AG04449 (cell line): ENCODE data around the gene CDK5RAP2.

ENCODE experiments used
- CTCF ChIA-PET: fragments of 350-600 bp; formaldehyde crosslinking; extraction: SDS; loops from one replicate; lab custom pipeline; 2021; ENCODE audit warnings: antibody characterized with exemption; lab: Yijun Ruan, JAX
- POLR2A ChIA-PET: fragments of 400-600, 350-600 bp; formaldehyde crosslinking; extraction: SDS; loops from one replicate; lab custom pipeline; 2020; ENCODE audit warnings: antibody characterized with exemption, inconsistent platforms; lab: Yijun Ruan, JAX
- DNase-seq: peaks from one replicate; pipeline ENCODE4 v3.0.0-alpha.2; 2010; ENCODE audit warnings: low read depth, low spot score
- H3K4me3 ChIP-seq: 2 replicates; pipeline ENCODE4 v1.5.1; 2011; ENCODE audit warnings: low read depth, mild to moderate bottlenecking, control low read depth, low read length
- TF ChIP-seq, protein P1 (sequence below): IDR thresholded peaks from one replicate; pipeline ENCODE4 v1.5.1; 2011; ENCODE audit warnings: mild to moderate bottlenecking, moderate library complexity, low read length, control low read depth, inconsistent platforms; ENCODE audit not compliant: insufficient read depth; ENCODE audit errors: missing control alignments

The CDK5RAP2 gene

DNA sequence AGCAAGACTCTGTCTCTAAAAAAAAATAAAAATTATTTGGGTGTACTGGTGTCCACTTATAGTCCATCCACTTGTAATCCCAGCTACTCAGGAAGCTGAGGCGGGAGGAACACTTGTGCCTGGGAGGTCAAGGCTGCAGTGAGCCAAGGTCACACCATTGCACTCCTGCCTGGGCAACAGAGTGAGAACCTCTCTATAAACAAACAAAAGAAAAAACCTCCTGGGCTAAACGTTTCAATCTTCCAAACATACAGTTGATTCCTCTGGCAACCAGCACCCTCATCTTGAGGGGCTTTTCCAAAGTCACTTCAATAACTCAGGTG lies 13.9 kb upstream of the CDK5RAP2 start:
- no peak overlapping the region for H3K4me3 ChIP-seq
- DNase-seq: no peak
- TF ChIP-seq, protein P1, sequence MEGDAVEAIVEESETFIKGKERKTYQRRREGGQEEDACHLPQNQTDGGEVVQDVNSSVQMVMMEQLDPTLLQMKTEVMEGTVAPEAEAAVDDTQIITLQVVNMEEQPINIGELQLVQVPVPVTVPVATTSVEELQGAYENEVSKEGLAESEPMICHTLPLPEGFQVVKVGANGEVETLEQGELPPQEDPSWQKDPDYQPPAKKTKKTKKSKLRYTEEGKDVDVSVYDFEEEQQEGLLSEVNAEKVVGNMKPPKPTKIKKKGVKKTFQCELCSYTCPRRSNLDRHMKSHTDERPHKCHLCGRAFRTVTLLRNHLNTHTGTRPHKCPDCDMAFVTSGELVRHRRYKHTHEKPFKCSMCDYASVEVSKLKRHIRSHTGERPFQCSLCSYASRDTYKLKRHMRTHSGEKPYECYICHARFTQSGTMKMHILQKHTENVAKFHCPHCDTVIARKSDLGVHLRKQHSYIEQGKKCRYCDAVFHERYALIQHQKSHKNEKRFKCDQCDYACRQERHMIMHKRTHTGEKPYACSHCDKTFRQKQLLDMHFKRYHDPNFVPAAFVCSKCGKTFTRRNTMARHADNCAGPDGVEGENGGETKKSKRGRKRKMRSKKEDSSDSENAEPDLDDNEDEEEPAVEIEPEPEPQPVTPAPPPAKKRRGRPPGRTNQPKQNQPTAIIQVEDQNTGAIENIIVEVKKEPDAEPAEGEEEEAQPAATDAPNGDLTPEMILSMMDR: no peak
- CTCF ChIA-PET: interaction anchor here (1.1 kb wide), 1 partner anchor 26 kb away, joined by 5 read pairs; no protein-coding TSS in a partner anchor
- POLR2A ChIA-PET: no interaction called here

DNA sequence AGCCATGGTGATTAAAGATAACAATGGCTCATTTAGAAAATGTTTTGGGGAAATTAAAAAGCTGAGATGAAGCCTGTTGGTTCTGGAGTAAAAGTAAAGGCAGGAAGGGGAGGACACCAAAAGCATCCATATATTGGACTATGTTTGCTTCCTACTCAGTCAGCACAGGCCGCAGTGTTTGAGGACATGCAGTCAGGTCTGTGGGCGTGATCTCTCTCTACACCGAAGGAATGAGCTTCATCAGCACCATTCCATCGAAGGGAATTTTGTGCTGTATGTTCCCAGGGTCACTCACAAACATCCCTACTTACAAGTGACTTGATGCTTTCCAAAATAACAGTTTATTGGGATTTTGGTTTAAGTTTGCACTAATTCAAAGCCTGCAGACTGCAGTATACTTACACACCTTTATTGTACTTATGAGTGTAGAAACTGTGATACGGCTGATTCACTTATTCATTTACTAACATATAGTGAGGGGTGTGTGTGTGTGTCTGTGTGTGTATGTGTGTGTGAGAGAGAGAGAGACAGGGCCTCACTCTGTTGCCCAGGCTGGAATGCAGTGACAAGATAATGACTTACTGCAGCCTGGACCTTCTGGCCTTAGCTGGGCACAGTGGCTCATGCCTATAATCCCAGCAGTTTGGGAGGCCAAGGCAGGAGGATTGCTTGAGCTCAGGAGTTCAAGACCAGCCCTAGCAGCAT lies 13.4 kb upstream of the CDK5RAP2 start:
- TF ChIP-seq, protein P1: no peak
- no peak overlapping the region for H3K4me3 ChIP-seq
- CTCF ChIA-PET: interaction anchor here (1.1 kb wide), 1 partner anchor 26 kb away, joined by 5 read pairs; no protein-coding TSS in a partner anchor
- DNase-seq: no peak
- POLR2A ChIA-PET: no interaction called here

DNA sequence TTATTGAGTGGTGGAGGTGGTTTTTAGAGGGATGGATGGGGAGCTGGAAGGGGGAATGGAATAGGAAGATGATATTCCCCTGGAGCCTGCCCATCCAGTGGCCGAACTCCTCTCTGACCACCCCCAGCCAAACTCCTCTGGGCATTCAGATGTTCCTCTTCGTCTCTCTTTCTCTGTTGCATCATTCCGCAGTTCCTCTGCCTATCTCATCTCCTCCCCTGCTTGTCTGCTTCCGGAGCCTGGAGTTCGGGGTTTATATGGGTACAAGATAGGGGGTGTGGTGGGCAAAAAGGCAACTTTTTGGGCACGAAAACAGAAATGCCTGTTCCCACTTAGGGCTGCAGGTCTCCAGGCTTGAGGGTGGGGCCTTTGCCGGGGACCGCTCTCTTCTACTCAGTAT lies 12.2 kb upstream of the CDK5RAP2 start:
- CTCF ChIA-PET: no interaction called here
- POLR2A ChIA-PET: no interaction called here

DNA sequence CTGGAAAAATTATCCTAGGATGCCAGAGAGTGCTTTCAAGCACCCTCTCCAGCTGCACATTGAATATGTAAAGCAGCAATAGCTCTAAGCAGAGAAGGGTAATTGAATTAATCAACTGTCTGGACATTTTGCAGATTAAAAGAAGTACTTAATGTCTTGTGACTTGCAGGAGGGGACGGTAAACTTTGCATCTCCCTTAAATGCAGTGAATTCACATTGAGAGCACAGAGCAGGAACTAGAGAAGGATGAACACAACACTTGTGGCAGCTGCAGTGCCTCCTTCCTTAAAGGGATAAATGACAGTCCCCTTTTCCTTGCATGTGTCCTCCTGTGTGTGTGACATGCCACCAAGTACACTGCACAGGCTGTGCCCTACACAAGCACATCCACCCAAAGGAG lies 7.4 kb upstream of the CDK5RAP2 start:
- no peak overlapping the region for H3K4me3 ChIP-seq
- no peak for DNase-seq
- ChIA-PET CTCF (interaction anchor here (0.7 kb wide), 1 partner anchor 9 kb away, joined by 4 read pairs; no protein-coding TSS in a partner anchor), POLR2A (no interaction called here)
- TF ChIP-seq, protein P1: no peak

More for the DNA sequence above, 12.2 kb upstream of the CDK5RAP2 start:
- DNase-seq: no peak
- TF ChIP-seq, protein P1: no peak
- H3K4me3 ChIP-seq: no peak overlapping the region

DNA sequence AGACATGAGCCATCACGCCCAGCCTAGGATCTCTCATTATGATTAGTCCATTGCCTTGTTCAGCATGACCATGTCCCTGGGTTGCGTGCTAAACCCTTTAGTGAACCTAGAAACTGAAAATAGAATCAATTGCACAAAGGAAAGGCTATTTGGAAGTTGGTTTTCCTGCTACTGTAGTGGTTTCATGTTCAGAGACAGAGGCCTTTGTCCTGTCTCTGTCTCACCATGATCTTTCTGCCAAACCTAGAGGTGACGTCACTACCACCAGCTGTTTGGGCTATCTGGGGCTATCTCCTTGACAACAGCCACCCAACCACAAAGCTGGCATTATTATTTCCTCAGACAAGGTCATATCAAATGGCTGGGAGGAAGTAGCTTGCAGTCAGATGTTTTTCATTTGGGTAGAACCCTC lies 4.0 kb upstream of the CDK5RAP2 start:
- peak; percentile 40 for DNase-seq
- TF ChIP-seq, protein P1: no peak
- CTCF ChIA-PET: no interaction called here
- H3K4me3 ChIP-seq: no peak overlapping the region
- POLR2A ChIA-PET: no interaction called here

DNA sequence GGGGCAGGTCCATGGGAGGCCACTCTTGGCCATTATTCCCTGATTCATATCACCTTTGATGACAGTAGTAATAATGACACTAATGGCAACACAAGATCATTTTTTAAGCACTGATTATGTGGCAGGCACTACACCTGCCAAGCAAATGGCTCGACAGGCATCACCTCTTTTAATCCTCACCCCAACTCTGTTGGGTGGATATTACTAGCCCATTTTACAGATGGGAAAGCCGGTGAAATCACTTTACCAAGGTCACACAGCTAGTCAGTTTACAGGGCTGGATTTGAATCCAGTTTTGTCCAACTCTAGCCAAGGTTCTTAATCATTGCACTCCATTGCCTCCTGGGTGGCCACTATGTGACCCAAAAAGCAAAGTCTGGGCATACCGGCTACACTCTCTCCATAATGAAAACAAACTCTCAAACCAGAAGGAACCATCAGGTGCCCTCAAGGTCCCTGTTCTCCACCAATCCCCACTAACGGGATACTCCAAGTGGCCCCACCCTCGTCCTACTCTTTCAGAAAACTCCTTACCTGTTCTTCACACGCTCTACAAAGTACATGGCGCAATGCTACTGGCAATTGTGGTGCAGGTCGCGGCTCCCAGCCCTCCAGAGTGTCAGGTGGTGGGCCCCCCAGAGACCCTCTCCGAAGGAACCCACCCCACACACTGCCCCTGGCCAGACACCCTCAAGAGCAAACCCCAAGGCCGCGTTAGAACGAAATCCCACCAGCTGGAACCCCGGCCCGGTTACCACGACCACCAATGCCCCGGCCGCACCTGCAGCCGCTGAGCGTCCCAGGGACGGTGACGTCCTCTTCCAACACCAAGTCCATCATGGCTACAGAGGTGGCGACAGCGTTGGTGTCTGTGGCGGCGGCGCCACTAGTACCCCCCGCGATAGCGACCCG lies 572 bp downstream of the CDK5RAP2 start:
- ChIA-PET CTCF (no interaction called here), POLR2A (no interaction called here)
- peak overlapping the region; percentile 93 for H3K4me3 ChIP-seq
- TF ChIP-seq, protein P1: no peak
- DNase-seq: no peak
